HG02885 (cell line): ENCODE data around the gene FIGNL2.
A peak's percentile ranks its signal among the peaks of the same experiment; 100 is the strongest.
"Not testable (repeated sequence)": the region's sequence is repeated elsewhere in the genome, so short reads cannot be mapped to it uniquely, and the experiment has no call there.

Source experiments
- ATAC-seq: cut with Tn5 transposase; IDR thresholded peaks from one replicate; pipeline ENCODE4 v1.9.1; 2021; ENCODE audit warnings: mild to moderate bottlenecking; ENCODE audit not compliant: unreplicated experiment, poor library complexity

The FIGNL2 gene

DNA sequence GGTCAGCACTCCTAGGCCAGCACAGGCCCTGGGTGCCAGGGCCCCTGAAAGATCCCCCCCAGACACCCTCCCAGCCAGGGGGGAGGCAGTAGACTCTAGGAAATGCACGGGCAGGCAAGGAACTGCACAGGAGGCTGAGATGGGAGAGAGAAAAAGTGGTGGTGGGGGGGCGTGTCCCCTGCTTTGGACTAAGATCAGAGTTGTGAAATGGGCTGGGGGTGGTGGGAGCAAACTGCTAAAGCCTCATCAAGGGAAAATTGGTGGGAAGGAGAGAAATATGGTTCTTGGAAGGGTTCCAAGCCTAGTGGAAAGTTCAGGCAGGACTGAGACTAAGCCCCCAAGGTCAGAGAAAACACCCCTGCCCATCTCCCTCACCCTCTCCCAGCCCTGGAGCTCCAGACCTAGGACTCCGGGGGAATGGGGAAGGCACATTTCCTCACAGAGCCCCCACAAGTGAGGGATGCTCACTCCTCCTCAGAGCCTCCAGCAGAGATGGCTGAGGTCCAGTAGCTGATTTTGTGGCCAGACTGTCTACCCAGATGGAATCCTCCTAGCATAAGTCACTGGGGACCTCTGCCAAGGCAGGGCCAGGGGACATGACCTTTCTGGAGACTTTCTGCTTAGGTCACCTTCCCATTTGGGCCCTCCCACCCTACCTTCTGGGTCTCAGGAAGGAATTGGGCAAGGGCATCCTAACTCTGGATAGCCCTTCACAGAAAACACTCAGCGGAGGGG is 29.8 kb downstream of the FIGNL2 start:
- no peak for ATAC-seq

DNA sequence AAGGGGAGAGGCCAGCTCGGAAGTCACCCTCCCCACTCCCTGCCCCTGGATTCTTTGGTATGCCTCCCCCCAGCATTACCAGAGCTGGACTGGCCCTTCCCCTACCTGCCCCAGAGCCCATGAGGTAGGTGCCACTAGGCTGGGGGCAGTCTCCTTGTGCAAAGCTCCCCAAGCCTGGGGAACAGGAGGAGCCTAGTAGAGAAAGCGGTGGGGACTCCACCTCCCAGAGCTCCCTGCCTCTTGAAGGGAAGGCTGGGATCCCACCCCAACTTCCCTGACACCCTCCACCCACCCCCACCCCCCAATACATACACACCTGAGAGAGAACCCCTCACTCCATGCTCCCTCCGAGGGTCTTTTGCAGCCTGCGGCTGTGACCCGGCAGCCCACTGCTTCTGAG is 30.4 kb downstream of the FIGNL2 start:
- ATAC-seq: no peak

DNA sequence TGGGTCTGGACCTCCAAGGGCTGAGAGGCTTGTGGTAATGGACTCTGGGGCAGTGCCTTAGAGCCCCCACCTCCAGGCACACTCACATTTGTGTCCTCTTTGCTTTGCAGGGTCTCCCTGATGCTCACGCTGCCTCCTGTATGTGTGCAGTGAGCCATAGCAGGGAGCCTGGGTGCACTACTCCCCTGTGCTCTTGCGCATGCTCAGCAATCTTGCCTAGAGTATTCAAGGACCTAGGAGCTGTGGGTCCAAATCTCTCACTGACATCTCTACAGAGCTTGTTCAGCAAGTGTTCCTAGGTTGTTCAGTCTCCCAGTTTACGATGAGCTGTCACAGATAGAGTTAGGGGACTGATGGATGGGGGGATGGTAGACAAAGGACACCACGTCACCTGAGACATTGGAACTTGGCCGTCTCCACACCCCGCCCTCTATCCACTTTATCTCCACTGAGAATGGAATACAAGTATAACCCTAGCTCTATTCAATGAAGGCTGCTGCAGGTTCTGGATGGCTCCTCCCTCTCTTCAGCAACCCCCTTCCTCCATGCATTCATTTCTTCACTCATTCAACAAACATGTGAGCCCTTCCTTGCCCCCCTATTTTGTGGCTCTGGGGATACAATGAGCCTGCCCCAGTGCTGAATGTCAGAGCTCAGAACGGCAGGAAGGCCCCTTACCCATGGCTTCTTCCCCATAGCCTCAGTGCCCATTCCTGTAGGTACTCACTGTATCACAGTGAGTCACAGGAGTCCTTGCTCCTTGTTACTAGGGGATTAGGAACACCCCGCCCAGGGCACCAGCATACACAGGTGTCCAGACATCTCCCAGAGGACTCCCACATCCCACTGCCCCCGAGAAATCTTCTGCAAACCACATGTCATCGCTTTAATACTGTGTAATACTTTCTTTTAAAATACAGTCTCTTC is 31.2 kb downstream of the FIGNL2 start:
- no peak for ATAC-seq

DNA sequence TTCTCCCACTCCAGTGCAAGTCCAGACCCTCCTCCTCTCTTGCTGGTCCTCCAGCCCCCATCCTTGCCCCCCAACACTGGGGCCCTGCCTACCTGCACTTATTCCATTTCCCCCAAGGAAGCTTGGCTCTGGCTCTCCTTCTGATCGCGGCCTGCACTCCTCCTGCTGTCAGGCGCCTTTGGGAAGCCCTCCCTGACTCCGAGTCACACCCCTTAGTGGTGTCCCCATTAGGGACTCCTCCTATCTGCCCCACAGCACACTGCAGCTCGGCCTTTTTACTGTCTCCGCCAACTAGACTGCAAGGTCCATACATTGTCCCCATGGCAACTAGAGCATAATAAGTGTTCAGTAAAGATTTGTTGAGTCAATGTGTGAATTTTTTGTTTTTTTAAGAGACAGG is 32.9 kb downstream of the FIGNL2 start:
- no peak for ATAC-seq

DNA sequence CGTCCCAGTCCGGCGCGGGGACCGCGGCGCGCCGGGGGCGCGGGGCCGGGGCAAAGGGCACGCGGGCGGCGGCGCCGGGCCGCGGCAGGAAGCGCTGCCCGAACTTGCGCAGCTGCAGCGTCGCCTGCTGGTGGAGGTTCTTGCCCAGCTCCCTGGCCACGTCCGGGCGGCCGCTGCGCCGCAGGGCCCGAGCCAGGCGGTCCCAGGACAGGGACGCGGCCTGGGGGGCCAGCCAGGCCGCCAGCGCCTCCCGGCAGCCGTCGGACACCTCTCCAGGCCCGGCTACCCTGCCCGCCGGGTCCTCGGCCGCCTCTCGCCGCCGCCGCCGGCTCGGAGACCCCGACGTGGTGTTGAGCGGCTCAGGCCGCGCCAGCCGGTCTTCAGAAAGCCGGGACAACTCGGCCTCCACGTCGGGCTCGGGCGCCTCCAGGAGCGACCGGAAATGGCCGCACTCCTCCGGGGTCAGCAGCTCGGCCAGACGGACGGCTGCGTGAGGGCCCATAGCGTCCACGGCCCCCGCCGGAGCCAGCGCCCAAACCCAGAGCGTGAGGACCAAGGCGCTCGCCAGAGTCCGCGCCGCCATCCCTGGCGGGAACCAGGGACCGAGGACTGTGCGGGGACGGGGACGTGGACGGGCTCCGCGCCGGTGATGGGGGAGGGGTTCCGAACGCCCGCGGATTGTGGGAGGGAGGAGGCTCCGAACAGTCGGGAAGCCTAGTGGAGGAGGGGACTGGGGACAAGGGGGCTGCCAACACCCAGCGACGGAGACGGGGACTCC is 34.0 kb downstream of the FIGNL2 start:
- peak; percentile 43 for ATAC-seq

DNA sequence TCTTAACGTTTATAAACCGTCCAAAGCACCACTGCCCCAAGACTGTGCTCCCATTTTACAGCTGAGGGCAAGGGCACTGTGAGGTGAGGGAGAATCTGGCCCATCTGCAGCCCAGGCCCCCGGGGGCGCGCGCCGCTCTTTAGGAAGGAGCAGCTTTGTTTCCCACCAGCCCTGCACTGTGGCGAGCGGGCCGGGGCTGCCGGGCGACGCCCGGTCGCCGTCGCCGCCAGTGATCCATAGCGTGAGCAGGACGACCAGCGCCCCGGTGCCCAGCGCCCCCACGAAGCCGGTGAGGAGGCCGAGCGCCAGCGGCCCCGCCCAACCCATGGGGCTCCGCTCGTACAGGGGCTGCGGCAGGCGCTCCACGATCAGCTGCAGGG is 34.6 kb downstream of the FIGNL2 start:
- ATAC-seq: no peak

DNA sequence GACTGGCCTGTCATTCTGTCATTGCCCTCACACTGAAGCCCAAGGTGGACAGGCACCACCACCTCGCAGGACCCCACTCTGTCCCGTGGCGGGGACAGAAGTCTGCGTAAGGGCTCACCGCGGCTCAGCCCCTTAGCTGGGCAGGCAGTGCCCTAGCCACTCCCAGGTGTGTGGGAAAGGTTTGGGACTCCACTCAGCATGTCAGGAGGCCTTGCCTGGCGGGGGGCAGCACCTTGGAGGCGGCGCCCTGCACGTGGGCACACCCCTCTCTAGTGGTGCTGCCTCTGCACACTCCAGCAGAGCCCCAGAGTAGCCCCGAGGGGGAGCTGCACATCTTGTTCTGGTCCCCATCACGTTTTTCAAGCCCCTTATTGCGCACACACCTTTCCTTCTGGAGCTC is 35.6 kb downstream of the FIGNL2 start:
- no peak for ATAC-seq

DNA sequence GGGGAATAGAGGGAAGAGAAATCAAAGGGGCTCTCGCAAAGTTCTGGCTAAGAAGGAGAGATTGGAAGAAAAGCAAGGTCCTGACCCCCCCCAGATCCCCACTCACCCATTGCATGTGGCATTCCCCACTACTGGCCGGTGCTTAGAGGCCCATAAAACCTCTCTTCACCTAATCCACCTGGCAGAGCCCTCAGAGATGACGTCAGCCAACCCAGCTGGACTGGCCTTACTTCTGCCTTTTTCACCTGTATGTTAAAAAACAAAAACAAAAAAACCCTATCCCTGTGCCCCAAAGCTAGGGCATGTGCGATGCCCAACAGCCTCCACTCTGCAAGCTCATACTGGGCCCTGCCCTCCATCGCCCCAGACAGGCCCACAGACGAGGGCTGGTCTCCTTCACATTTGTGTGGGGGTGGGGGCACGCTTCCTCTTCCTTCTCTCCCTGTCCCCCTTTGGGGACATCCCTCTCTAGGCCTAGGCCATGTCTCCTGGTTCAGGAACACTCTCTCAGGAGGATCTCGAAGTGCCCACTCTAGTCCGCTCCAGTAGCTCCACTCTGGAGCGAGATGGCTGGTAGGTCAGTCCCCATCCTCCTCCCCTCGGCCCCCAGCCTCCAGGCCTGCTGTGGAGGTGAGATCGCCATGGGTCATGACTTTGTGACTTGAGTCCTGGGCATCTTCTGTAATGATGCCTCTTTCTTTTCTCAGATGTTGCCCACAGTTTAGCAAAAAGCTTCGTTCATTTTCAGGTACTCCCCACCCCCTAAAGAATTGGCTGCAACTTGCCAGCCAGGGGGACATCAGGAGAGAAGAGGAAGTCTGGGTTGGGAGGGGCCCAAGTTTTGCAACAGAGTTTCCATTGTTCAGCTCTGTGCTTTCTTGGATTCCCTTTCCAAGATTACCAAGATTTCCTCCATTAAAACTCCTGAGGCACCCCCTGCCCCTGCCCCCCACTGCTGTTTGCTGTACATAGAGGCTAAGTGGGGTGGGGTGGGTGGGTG is 37.0 kb downstream of the FIGNL2 start:
- ATAC-seq: no peak

DNA sequence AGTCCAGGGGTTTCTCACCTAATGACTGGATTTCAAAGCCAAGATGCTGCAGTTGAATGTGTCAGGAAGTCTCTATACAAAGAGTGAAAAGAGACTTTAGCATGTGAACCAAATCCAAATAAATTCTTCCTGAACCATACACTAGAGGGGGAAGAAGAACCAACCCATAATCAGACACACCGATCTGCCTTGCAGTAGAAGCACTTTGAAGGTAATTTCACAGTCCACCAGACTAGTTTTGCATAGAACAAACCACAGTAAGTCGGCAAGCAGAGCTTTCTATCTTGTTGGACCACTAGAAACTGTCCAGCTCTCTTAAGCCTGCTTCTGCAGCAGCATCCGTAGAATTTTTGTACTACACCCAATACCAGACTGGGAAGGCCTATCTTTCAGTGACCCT is 39.3 kb downstream of the FIGNL2 start:
- ATAC-seq: no peak

DNA sequence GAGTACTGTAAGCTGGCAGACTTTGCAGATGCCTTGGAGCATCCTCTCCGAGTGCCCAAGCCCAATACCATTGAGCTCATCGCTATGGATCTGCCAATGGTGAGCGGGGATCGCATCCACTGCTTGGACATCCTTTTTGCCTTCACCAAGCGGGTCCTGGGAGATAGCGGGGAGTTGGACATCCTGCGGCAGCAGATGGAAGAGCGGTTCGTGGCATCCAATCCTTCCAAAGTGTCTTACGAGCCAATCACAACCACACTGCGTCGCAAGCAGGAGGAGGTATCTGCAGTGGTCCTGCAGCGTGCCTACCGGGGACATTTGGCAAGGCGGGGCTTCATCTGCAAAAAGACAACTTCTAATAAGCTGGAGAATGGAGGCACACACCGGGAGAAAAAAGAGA is 41.6 kb downstream of the FIGNL2 start:
- no peak for ATAC-seq

DNA sequence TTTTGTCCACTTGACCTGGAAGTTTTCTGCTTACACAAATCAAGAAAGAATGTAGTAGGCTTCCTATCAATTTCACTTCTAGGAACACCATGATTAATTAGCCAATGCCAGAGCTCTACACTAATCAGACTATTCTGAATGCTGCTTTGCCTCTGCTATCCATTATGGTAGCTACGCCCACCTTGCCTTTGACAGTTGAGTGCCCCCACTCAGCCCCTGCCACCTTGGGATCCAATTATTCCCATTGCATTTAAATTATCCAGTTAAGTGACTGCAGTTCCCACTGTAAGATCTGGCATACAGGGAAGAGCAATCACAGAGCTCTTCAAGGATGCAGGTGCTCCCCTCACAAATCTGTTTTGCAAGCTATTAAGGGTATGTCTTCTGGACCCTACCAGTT is 47.5 kb downstream of the FIGNL2 start:
- ATAC-seq: no peak

DNA sequence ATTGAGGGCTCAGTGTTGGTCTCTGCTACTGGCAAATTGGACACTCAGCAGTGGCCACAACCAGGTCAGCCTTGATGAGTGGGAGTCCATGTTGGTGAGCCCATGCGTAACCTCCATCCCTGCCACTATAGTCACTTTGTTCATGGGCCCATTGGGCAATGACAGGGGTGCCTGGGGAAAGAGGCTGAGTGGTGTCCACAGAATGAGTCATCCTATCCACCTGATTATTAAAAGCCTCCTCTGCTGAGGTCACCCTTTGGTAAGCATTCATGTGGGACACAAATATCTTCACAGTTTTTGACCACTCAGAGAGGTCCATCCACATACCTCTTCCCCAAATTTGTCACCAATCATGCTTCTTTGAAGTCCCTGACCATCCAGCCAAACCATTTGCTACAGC is 50.0 kb downstream of the FIGNL2 start:
- no peak for ATAC-seq

DNA sequence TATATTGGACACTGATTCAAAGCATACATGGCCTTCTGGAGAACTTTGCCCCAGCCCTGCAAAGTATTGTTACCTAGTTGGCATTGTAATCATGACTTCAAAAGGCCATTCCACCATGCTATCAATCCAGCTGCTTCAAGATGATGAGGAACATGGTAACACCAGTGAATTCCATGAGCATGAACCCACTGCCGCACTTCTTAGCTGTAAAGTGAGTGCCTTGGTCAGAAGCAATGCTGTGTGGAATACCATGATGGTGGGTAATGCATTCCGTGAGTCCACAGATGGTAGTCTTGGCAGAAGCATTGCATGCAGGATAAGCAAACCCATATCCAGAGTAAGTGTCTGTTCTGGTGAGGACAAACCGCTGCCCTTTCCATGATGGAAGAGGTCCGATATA is 50.5 kb downstream of the FIGNL2 start:
- ATAC-seq: not testable (repeated sequence)

DNA sequence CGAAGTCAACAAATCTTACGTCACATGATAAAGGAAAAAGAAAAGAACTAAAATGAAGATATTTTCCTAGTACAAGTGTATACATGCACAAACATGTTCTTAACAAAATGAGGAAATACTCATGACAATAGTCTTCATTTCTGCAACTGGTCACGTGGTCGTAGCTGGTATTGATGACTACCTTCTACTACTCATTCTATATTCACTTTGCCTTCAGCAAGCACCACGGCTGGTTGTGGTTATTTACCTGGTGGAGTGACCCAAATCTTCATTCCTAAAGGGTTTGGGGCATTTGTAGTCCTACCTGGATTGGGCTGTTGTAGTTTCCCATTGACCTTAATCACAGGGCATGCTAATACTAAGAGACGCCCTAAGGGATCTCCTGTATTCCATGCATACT is 51.2 kb downstream of the FIGNL2 start:
- no peak for ATAC-seq

DNA sequence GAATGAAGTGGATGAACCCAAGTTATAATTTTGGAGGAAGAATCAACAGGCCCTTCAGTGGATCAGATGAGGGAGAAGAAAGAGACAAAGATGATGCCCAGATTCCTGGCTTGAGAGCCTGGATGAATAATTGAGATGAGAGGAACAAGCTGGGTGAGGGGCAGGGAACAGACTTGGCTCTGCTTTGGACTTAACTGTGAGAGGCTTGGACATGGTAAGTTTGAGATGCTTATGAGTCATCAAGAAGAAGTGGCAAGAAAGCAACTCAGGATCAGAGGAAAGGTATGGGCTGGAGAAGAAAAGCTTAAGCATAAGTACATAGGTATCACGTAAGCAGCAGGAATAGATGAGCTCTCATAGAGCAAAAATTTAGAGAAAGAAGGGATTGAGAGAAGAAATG is 55.3 kb downstream of the FIGNL2 start:
- no peak for ATAC-seq

DNA sequence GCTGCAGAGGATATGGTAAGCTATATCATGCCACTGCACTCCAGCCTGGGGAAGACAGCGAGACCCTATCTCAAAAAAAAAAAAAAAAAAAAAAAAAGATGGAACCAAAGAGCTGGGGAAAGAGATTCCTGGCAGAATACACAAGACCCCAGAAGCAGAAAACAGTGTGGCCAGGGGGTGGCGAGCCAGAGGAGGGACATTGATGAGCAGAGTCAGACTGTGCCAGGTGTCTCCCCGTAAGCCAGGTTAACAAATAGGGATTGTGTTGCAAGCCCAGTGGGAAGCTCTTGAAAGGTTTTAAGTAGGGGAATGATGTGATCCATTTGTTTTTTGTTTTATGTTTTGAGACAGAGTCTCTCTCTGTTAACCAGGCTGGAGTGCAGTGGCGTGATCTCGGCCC is 56.1 kb downstream of the FIGNL2 start:
- ATAC-seq: no peak

DNA sequence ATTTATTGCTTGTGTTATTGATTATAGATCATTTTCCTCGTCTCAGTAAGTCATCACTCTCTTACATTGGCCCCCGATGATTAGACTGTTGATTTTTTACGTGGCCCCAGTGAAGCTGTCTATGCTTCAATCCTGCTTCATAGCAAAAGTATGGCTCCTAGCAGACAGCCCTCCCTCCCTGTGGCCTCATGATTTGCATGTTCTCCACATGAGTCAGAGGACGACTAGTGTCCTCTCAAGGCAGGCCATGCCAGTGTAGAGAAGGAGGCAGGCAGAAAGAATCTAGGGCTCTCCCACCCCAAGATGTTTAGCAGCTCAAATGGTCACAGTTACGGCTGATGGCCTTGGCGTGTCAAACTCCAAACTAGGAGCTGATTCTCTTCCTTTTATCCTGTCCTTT is 59.6 kb downstream of the FIGNL2 start:
- no peak for ATAC-seq

DNA sequence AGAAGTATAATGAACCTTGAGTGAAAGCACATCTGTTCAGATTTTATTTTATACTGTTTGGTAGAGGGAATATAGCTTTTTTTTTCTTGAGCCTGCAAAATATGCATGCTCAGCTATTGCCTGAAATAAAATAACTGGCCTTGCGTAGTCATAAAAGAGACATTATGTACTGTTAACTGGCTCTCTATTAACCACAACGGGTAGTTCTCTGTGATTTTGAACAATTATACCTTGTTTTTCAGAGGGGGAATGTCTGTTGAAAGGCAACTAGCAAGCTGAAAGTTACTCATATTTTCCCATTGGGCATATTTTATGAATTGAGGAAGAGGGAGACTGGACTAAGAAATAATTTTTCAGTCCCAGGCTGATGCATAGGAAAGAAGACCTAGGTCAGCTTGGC is 62.6 kb downstream of the FIGNL2 start:
- no peak for ATAC-seq

DNA sequence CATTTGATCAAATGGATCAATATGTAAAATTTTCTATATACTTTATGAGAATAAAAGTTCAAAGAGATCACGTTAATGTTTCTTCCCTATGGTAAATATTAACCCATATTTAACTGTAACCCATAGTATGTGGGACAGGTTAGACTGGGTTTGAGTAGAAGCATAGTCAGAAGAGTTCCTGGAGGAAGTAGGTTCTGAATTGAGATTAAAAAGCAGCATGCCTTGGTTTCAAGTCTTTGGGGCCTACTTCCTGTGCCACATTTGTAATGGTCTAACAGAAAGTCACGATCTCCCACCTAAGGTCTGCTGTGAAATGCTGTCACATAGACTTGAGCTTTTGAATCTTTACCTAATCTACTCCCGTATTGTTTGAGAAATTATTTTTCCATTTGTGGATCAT is 63.8 kb downstream of the FIGNL2 start:
- ATAC-seq: no peak

DNA sequence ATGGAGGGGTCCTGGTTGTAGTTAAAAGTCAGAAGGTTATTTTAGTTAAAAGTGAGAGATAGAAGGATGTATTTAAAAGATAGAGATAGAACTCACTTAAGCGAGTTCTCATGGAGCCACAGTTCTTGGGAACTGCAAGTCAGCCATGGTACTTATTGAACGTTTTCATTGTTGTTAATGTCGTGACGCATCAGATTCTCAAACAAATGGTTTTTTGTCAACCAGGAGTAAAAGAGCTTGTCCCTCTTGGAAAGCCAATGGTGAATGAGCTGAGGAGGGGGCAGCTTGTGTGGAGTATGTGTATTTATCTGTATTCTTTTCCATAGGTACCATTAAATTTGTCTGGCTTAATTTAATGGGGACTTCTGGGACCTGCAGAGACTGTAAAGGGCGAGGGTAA is 68.6 kb downstream of the FIGNL2 start:
- no peak for ATAC-seq
